Measurements from ENCODE around the gene CPLX1. TPM values are rescaled to one million over a fixed set of nuclear protein-coding genes. Genes with fewer than 3 reads are reported as not detected.

CPLX1 gene
- total and polyA plus RNA-seq, 2 experiments from 2014 or later: 0.79 to 1.8 TPM

DNA sequence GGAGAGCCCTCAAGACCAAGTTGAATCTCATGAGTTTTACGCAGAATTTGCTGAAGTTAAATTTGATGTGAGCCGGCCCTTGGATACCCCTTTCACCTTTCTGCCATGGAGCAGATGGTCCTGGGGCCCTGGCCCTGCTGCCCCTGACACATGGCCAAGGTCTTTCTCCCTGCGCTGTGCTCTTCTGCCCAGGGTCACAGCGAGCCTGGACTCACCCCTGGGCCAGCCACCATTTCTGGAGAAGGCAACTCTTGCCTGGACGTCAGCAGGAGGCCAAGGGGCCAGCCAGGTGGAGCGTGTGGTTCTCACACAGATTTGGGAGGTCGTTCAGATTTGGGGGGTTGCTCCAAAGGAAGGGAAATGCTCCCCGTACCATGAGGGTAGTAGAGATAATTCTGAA is 90.3 kb downstream of the CPLX1 start:
- no peaks in the 10 kb centered on the region for H3K9me3 ChIP-seq (ENCODE audit: low read depth)
- H3K4me1 ChIP-seq (ENCODE audit: low read depth): no peaks in the 10 kb centered on the region
- H3K27me3 ChIP-seq: no peaks in the 10 kb centered on the region
- peaks cover 43% of the 10 kb centered on the region for H3K36me3 ChIP-seq
- no peak overlapping the region for H3K4me3 ChIP-seq
- H3K27ac ChIP-seq: no peak overlapping the region
- DNase-seq (ENCODE audit: low read depth in 1 of 2, low spot score in 1 of 2): no peak
- TF ChIP-seq, protein P1, sequence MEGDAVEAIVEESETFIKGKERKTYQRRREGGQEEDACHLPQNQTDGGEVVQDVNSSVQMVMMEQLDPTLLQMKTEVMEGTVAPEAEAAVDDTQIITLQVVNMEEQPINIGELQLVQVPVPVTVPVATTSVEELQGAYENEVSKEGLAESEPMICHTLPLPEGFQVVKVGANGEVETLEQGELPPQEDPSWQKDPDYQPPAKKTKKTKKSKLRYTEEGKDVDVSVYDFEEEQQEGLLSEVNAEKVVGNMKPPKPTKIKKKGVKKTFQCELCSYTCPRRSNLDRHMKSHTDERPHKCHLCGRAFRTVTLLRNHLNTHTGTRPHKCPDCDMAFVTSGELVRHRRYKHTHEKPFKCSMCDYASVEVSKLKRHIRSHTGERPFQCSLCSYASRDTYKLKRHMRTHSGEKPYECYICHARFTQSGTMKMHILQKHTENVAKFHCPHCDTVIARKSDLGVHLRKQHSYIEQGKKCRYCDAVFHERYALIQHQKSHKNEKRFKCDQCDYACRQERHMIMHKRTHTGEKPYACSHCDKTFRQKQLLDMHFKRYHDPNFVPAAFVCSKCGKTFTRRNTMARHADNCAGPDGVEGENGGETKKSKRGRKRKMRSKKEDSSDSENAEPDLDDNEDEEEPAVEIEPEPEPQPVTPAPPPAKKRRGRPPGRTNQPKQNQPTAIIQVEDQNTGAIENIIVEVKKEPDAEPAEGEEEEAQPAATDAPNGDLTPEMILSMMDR (IDR thresholded peaks at IDR 0.05; ENCODE audit: low read depth, low read length): no peak

Other genes with a start within 250 kb of the CPLX1 start
- gene TMEM271, start 249.8 kb downstream of the CPLX1 start, total RNA-seq: not detected in 2 replicates
- gene TMEM271, start 249.8 kb downstream of the CPLX1 start, polyA plus RNA-seq: not detected in 2 replicates
- gene PDE6B, start 200.6 kb downstream of the CPLX1 start, total RNA-seq: 34.5 and 43.1 TPM in 2 replicates
- 48.1 and 58.5 TPM in 2 replicates for gene PDE6B, start 200.6 kb downstream of the CPLX1 start, polyA plus RNA-seq
- gene ATP5ME, start 151.9 kb downstream of the CPLX1 start, total RNA-seq: 177 and 254 TPM in 2 replicates
- gene ATP5ME, start 151.9 kb downstream of the CPLX1 start, polyA plus RNA-seq: 1,150 and 1,438 TPM in 2 replicates
- gene MYL5, start 151.6 kb downstream of the CPLX1 start, total RNA-seq: 27.3 and 40.5 TPM in 2 replicates
- 33.8 and 42.7 TPM in 2 replicates for gene MYL5, start 151.6 kb downstream of the CPLX1 start, polyA plus RNA-seq
- gene SLC49A3, start 137.0 kb downstream of the CPLX1 start, total RNA-seq: 0.42 and 1.9 TPM in 2 replicates
- gene SLC49A3, start 137.0 kb downstream of the CPLX1 start, polyA plus RNA-seq: 0.47 and 2.3 TPM in 2 replicates
- gene PCGF3, start 120.3 kb downstream of the CPLX1 start, total RNA-seq: 59.6 and 118 TPM in 2 replicates
- 28.1 and 32.8 TPM in 2 replicates for gene PCGF3, start 120.3 kb downstream of the CPLX1 start, polyA plus RNA-seq
- 88.6 and 144 TPM in 2 replicates for gene GAK, start 106.2 kb upstream of the CPLX1 start, total RNA-seq
- gene GAK, start 106.2 kb upstream of the CPLX1 start, polyA plus RNA-seq: 59.8 and 63.8 TPM in 2 replicates
- 31.6 and 36.4 TPM in 2 replicates for gene TMEM175, start 106.3 kb upstream of the CPLX1 start, total RNA-seq
- gene TMEM175, start 106.3 kb upstream of the CPLX1 start, polyA plus RNA-seq: 28.3 and 35.1 TPM in 2 replicates
- 15.9 and 17.1 TPM in 2 replicates for gene DGKQ, start 147.4 kb upstream of the CPLX1 start, total RNA-seq
- 13.5 and 15.1 TPM in 2 replicates for gene DGKQ, start 147.4 kb upstream of the CPLX1 start, polyA plus RNA-seq
- 13.0 and 14.9 TPM in 2 replicates for gene IDUA, start 160.9 kb upstream of the CPLX1 start, total RNA-seq
- gene IDUA, start 160.9 kb upstream of the CPLX1 start, polyA plus RNA-seq: 29.9 and 34.0 TPM in 2 replicates
- gene SLC26A1, start 167.3 kb upstream of the CPLX1 start, total RNA-seq: 0.25 and 0.77 TPM in 2 replicates
- 2.8 and 6.3 TPM in 2 replicates for gene SLC26A1, start 167.3 kb upstream of the CPLX1 start, polyA plus RNA-seq
- gene FGFRL1, start 185.5 kb upstream of the CPLX1 start, total RNA-seq: 32.7 and 40.7 TPM in 2 replicates
- gene FGFRL1, start 185.5 kb upstream of the CPLX1 start, polyA plus RNA-seq: 18.7 and 22.9 TPM in 2 replicates